Activated CD4-positive, CD25-positive, alpha-beta regulatory T cell treated with anti-CD3 and anti-CD28 coated beads, Interleukin-2, amount 50 U/mL, for 72 hours (primary cell): ENCODE measurements around the gene FBXL14.
"Not testable (repeated sequence)": the region's sequence is repeated elsewhere in the genome, so short reads cannot be mapped to it uniquely, and the experiment has no call there.

Experiments used
- DNase-seq: peaks from one replicate; pipeline ENCODE4 v3.0.0; 2021

Gene FBXL14

DNA sequence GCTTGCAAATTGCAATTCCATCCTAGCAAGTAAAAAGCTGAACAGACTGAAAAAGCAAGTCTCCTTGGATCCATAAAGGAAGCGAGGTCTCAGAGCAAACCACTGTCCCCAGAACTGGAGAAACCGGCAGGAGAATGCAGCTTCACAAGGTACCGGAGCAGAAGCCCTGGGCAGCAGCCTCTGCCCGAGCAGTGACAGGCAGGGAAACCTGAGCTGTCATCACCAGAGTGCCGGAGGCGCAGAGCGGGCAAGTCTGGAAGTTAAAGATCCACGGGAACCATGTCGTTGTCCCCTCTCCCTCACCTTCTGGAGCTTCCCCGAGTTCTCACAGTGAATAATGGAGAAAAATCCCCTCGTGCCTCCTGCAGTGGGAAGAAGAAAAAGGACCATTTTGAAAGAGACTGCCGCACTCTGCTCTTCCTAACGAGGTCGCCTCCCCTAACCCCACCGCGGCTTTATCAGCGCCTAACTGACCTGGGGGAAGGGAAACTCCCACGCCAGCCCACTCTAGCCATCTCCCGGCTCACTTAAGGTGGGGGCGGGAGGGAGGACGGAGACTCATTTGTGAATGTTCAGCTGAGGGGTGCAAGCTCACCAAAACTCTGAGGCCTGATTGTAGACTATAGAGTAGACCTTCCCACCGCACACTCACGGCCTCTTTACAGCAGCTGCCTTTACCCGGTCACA is 27.8 kb downstream of the FBXL14 start:
- no peak for DNase-seq

DNA sequence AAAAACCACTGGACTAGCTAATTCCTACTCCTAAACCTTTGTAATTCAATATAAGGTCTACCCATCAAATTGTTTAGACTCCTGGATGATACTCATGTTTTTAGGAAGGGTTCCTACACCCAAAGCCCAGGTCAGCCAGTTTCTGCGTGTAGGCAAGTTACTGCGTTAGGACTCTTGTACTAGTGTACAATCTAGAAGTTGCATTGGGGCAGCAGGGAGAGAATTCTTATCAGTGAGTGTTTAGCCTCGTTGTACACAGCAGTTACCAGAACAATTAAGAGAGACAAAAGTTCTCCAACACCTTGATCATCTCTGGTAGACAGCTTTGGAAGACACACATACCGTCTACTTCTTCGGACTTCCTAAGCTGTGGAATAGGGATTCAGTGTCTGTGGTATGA is 29.2 kb downstream of the FBXL14 start:
- no peak for DNase-seq

DNA sequence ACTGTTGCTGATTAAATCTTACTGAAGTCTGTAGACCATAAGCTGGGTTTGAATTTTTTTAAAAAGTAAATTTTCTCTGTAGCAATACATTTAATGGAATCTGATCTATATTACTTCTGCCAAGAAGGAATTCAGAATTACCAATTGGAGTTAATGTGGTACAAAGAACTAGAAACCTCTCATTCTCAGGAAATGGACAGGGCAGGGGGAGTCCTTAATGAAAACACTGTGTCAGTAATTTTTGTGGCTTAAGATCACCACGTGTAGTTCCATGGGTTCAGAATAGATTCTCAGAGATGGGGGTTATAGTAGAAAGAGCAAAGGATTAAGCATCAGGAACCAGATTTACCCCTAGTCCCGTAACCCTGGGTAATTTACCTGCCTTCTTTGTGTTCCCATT is 30.3 kb downstream of the FBXL14 start:
- DNase-seq, result no peak

DNA sequence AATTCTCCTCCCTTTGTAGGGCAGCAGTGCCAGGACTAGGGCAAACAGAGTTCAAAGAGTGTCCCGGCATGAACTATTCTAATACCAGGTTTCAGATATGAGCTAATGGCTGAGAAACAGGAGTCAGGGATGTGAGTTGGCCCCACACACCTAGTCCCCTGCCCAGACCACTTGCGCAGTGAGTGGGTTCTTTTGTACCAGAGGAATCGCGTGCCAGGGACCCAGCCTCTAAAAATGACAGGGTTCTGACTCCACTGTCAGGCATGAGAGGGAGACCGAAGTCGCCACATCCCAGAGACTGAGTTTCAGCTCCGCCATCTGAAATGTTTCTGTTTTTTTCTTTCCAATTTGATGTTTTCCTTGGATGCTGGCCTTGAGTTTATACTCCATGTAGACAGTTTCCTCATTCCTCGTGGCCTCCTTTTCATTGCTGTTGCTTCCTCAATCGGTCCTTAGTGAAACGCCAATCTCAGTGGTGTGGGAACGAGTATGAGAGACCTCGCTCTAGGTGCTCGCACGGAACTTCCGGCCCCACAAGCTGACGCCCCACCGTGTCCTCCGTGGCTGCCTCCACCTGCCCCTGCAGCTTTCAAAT is 31.5 kb downstream of the FBXL14 start:
- no peak for DNase-seq

GRCh38 chr12:1560704-1561103 is 33.7 kb downstream of the FBXL14 start:
- DNase-seq, result no peak

- no peak for DNase-seq
Measured at GRCh38 chr12:1559676-1560091, 34.7 kb downstream of the FBXL14 start.

DNA sequence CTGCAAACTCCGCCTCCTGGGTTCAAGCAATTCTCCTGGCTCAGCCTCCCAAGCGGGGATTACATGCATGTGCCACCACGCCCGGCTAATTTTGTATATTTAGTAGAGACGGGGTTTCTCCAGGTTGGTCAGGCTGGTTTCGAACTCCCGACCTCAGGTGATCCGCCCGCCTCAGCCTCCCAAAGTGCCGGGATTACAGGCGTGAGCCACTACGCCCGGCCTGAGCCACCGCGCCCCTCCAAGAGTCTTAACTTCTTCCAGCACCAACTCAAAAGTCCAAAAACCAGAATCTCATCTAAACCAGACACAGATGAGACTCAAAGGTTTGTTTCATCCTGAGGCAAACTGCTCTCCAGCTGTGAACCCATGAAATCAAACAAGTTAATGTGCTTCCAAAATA is 36.3 kb downstream of the FBXL14 start:
- DNase-seq, result not testable (repeated sequence)

DNA sequence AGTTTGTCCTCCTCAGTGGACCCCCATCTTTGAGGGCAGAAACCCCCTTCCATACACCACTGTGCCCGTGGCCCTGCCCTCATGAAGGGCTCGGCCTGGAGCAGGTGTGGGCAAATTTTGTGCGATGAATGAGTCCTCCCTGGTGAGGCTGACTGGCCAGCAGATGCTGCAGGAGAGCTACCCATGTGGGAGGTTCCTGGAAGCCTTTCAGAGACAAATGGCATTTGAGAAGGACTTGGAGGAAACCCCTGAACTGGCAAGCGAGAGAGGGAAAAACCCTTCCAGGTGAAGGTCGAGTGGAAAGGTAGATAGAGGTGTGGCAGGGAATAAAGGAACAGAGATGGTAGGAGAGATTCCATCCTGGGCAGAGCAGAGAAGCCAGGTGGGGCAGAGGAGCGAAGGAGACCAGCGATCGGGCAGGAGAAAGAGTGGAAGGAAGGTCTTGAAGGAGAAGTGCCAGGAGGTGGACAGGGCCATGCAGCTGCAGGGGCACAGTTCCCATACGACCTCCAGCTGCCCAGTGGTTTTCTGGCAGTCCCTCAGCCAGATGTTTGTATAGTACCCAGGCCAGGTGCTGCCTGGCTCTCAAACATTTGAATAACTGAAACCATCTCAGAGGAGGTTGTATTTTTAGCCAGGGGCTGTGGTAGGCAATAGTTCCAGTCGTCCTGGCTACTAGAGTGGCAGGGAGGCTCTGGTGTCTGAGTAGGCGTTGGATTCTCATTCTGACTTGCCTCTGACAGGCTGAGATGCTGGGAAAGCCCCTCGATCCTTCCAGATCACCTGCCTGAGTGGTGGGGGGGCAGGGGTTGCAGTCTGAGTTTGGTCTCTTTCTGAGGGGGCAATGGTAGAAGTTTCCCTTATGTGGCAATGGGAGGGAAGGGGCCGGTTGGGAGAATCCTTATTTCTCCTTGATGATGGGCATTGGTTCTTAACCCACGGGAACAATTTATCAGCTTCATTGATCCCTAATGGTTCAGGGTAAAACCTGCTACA is 40.1 kb downstream of the FBXL14 start:
- DNase-seq, result no peak

DNA sequence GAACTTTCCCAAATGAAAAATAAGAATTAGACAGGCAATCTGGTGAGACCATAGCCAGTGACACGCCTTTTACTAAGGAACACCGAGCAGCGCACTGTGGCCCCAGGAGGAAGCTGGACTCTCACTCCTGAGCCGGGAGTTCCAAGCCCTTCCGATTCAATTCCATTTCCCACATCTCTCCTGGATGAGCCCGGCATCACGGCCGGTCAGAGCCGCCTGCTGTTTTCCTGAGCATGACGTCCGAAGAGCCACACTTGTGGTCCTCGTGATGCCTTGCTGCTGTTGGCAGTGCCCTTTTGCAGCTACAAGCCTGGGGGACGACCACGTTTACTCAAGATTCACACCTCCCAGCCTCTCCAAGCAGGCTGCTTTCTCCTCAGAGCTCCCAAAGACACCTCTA is 40.8 kb downstream of the FBXL14 start:
- DNase-seq, result no peak

- no peak for DNase-seq
Measured at GRCh38 chr12:1552911-1553491, 41.4 kb downstream of the FBXL14 start.

GRCh38 chr12:1552171-1552570 is 42.2 kb downstream of the FBXL14 start:
- DNase-seq, result no peak

- DNase-seq, result no peak
Measured at GRCh38 chr12:1551496-1551895, 42.9 kb downstream of the FBXL14 start.

DNA sequence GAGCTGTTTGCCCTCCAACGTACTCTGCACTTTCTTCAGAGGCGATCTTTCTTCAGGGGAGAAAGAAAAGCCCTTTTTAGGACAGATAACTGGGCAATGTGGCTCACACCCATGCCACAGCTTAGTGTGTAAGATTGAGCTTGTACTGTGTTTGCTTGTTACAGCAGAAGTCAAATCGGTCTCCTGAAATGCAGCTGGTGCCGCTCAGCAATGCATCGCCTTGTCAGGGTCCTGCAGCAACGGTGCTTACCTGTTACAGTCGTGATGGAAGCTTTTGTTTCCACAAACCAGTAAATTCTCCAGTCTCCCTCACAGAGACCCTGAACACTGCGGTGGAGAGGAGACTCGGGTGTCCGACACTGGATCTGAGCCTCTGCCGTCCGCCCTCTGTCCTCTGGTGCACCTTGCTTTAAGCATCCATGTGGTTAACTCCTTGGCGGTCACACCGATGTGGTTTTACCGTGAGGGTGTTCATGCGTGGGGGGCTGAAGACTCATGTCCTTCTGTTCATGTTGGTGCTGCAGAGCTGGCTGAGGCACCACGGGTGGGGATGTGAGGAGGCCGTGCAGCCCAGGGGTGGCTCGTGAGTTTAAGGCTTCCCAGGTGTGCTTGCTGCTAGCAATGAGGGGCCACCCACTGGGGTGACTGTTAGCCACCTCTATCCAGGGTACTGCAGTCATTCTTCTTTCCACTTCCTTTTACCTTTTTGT is 47.3 kb downstream of the FBXL14 start:
- no peak for DNase-seq

- DNase-seq, result no peak
Measured at GRCh38 chr12:1544996-1545700, 49.2 kb downstream of the FBXL14 start.

DNA sequence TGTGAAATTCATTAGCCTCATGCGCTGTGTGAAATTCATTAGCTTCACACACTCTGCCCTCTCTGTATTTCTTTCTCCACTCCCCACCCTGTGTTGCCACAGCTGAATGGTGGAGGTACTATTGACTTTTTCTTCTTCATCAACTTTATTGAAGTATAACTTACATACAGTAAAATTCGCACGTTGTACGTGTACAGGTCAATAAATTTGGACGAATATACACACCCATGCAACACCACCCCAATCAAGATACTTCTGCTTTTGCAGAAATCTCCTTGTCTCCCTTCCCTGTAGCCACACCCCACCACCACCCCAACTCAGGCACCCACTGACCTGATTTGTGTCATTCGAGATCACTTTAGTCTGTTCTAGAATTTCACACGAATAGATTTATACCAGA is 51.8 kb downstream of the FBXL14 start:
- no peak for DNase-seq

- DNase-seq, result no peak
Measured at GRCh38 chr12:1540690-1541089, 53.7 kb downstream of the FBXL14 start.

DNA sequence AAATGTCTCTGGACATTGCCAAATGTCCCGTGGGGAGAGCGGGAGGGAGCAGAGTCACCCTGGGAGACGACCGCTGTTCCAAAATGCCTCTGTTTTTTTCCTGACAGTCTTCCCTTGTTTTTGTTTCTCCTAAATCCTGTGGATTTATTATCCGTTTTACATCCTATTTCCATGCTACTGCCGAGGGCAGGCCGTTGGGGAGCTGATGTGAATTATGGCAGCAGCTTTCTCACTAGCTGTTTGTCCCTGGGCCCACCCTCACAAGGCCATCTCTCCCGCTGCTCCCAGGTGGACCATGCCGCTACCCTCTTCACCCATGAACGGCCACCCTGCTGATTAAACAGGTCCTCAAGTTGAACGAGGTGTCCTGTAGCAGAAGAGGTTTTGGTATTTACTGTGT is 55.2 kb downstream of the FBXL14 start:
- no peak for DNase-seq

- no peak for DNase-seq
Measured at GRCh38 chr12:1536817-1537216, 57.6 kb downstream of the FBXL14 start.

- no peak for DNase-seq
Measured at GRCh38 chr12:1534748-1535147, 59.6 kb downstream of the FBXL14 start.

DNA sequence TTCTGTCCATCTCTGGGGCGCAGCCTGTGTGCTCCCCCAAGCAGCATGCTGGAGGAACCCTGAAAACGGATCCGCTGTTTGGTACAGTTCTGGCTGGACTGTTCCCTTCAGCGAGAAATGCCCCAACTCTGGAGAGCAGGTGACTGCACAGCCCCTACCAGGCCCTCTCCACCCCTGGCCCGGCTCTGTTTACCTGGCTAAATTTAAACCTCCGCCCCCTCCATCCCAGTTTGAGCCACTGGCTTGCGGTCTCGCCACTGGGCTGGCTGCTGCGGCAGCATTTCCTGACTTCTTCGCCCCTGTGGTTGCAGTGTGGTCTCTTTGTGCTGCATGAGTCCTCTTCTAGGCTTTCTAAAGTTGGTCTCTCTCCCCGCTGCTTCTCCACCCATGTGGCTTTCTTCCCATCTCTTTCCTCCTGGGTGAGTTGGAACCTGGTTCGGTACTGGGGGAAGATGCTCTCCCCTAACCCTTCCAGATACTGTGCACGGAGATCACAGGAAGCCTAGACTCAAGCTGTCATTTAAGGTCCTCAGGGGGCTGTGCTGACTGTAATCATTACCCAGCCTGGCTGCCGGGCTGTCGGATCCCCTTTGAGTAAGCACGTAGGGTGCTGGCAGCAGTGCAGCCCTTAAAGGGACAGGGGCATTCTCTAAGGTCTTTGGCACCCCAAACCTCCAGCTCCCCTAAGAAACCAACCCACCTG is 60.6 kb downstream of the FBXL14 start:
- DNase-seq, result peak; percentile 62

- no peak for DNase-seq
Measured at GRCh38 chr12:1533205-1533601, 61.2 kb downstream of the FBXL14 start.
